ENCODE measurements around the gene DCLK1. TPM values are rescaled to one million over a fixed set of nuclear protein-coding genes. Genes with fewer than 3 reads are reported as not detected.

The DCLK1 gene
- total RNA-seq, 3 donors from 2014 or later (not counting 1 experiment from before 2014, with no cell fraction given): not detected

GRCh38 chr13:36089130-36089647, 42.0 kb downstream of the DCLK1 start:
- no peaks in the 10 kb centered on the region for H3K36me3 ChIP-seq (ENCODE audit: control insufficient read depth, insufficient read depth, low read length)
- TF ChIP-seq CTCF (IDR thresholded peaks at IDR 0.05): no peak
- H3K27me3 ChIP-seq (ENCODE audit: control insufficient read depth, insufficient read depth, low read length): no peaks in the 10 kb centered on the region
- H3K4me1 ChIP-seq (ENCODE audit: control insufficient read depth, insufficient read depth, low read length): no peaks in the 10 kb centered on the region
- intact Hi-C loops (cut with micrococcal nuclease): no loop called here
- Mint-ChIP-seq H3K4me1 (no peaks in the 10 kb centered on the region), H3K27ac (no peak overlapping the region), H3K27me3 (ENCODE audit: low read depth in 2 of 2) (no peaks in the 10 kb centered on the region), H3K4me3 (no peak overlapping the region), H3K36me3 (no peaks in the 10 kb centered on the region), H3K9me3 (peaks cover 14 to 21% of the 10 kb centered on the region in 2 donors)
- no peaks in the 10 kb centered on the region for H3K9me3 ChIP-seq (ENCODE audit: control insufficient read depth, insufficient read depth, low read length)
- H3K4me3 ChIP-seq (ENCODE audit: low read length): no peak overlapping the region
- H3K27ac ChIP-seq (ENCODE audit: low read length): no peak overlapping the region
- ATAC-seq (no peak), DNase-seq (no peak)
- WGBS (ENCODE audit: insufficient coverage): 85% methylated on average over 7 of the region's 7 CpGs

- H3K36me3 Mint-ChIP-seq: no peaks in the 10 kb centered on the region
- no peak overlapping the region for H3K27ac ChIP-seq (ENCODE audit: low read length)
These were observed 42.7 kb downstream of the DCLK1 start for GRCh38 chr13:36088463-36088862.

GRCh38 chr13:36088001-36088400, 43.2 kb downstream of the DCLK1 start:
- H3K27ac ChIP-seq (ENCODE audit: low read length): no peak overlapping the region
- no peak for DNase-seq

More at GRCh38 chr13:36088463-36088862, 42.7 kb downstream of the DCLK1 start:
- no peaks in the 10 kb centered on the region for H3K36me3 ChIP-seq (ENCODE audit: control insufficient read depth, insufficient read depth, low read length)
- H3K27me3 ChIP-seq (ENCODE audit: control insufficient read depth, insufficient read depth, low read length): no peaks in the 10 kb centered on the region
- no peak overlapping the region for H3K4me3 ChIP-seq (ENCODE audit: low read length)
- no peaks in the 10 kb centered on the region for H3K9me3 ChIP-seq (ENCODE audit: control insufficient read depth, insufficient read depth, low read length)
- no peak for ATAC-seq
- no peaks in the 10 kb centered on the region for H3K4me1 Mint-ChIP-seq
- H3K27me3 Mint-ChIP-seq (ENCODE audit: low read depth in 2 of 2): no peaks in the 10 kb centered on the region
- no peak for TF ChIP-seq CTCF (IDR thresholded peaks at IDR 0.05)
- H3K9me3 Mint-ChIP-seq: peaks cover 14 to 18% of the 10 kb centered on the region in 2 donors
- intact Hi-C loops (cut with micrococcal nuclease): no loop called here
- no peak overlapping the region for H3K27ac Mint-ChIP-seq
- no peak for DNase-seq
- no peaks in the 10 kb centered on the region for H3K4me1 ChIP-seq (ENCODE audit: control insufficient read depth, insufficient read depth, low read length)
- H3K4me3 Mint-ChIP-seq: no peak overlapping the region
- WGBS (ENCODE audit: insufficient coverage): 83% methylated on average over 5 of the region's 5 CpGs

More at GRCh38 chr13:36088001-36088400, 43.2 kb downstream of the DCLK1 start:
- intact Hi-C loops (cut with micrococcal nuclease): no loop called here
- Mint-ChIP-seq H3K9me3 (peaks cover 14 to 18% of the 10 kb centered on the region in 2 donors), H3K4me1 (no peaks in the 10 kb centered on the region), H3K27me3 (ENCODE audit: low read depth in 2 of 2) (no peaks in the 10 kb centered on the region), H3K4me3 (no peak overlapping the region), H3K36me3 (no peaks in the 10 kb centered on the region), H3K27ac (no peak overlapping the region)
- ATAC-seq: no peak
- Histone ChIP-seq H3K9me3 (ENCODE audit: control insufficient read depth, insufficient read depth, low read length) (no peaks in the 10 kb centered on the region), H3K36me3 (ENCODE audit: control insufficient read depth, insufficient read depth, low read length) (no peaks in the 10 kb centered on the region), H3K4me1 (ENCODE audit: control insufficient read depth, insufficient read depth, low read length) (no peaks in the 10 kb centered on the region), H3K27me3 (ENCODE audit: control insufficient read depth, insufficient read depth, low read length) (no peaks in the 10 kb centered on the region), H3K4me3 (ENCODE audit: low read length) (no peak overlapping the region)
- no peak for TF ChIP-seq CTCF (IDR thresholded peaks at IDR 0.05)
- 67% methylated on average over 2 of the region's 2 CpGs for WGBS (ENCODE audit: insufficient coverage)

Measured in natural killer cell (primary cell).